ENCODE measurements around the gene NPVF.

NPVF gene

GRCh38 chr7:25228386-25228785 lies at the start of gene NPVF:
Gene NPVF, minus strand, starts transcription at chr7:25228486. Its CDS starts 47 bp downstream, at chr7:25228439.
- no peak for DNase-seq (ENCODE audit: low spot score)

GRCh38 chr7:25272265-25272664 lies 44.0 kb upstream of the NPVF start:
- no peak for DNase-seq (ENCODE audit: low spot score)

- no peak for DNase-seq (ENCODE audit: low spot score)
Observed at GRCh38 chr7:25263337-25263736, 35.1 kb upstream of the NPVF start.

GRCh38 chr7:25262586-25262985 lies 34.3 kb upstream of the NPVF start:
- DNase-seq (ENCODE audit: low spot score), result no peak

- DNase-seq (ENCODE audit: low spot score), result no peak
Observed at GRCh38 chr7:25261545-25262140, 33.4 kb upstream of the NPVF start.

GRCh38 chr7:25260862-25261494 lies 32.7 kb upstream of the NPVF start:
- DNase-seq (ENCODE audit: low spot score), result no peak

- peak; percentile 39 for DNase-seq (ENCODE audit: low spot score)
Observed at GRCh38 chr7:25259487-25260243, 31.4 kb upstream of the NPVF start.

GRCh38 chr7:25256333-25256819 lies 28.1 kb upstream of the NPVF start:
- no peak for DNase-seq (ENCODE audit: low spot score)

GRCh38 chr7:25255611-25256332 lies 27.5 kb upstream of the NPVF start:
- no peak for DNase-seq (ENCODE audit: low spot score)

- DNase-seq (ENCODE audit: low spot score), result no peak
Observed at GRCh38 chr7:25254604-25255003, 26.3 kb upstream of the NPVF start.

GRCh38 chr7:25253714-25254113 lies 25.4 kb upstream of the NPVF start:
- no peak for DNase-seq (ENCODE audit: low spot score)

- DNase-seq (ENCODE audit: low spot score), result no peak
Observed at GRCh38 chr7:25250386-25250785, 22.1 kb upstream of the NPVF start.

GRCh38 chr7:25249772-25250171 lies 21.5 kb upstream of the NPVF start:
- peak; percentile 6 for DNase-seq (ENCODE audit: low spot score)

- DNase-seq (ENCODE audit: low spot score), result no peak
Observed at GRCh38 chr7:25246306-25246705, 18.0 kb upstream of the NPVF start.

GRCh38 chr7:25244254-25245033 lies 16.2 kb upstream of the NPVF start:
- no peak for DNase-seq (ENCODE audit: low spot score)

- no peak for DNase-seq (ENCODE audit: low spot score)
Observed at GRCh38 chr7:25242678-25243077, 14.4 kb upstream of the NPVF start.

GRCh38 chr7:25240896-25241295 lies 12.6 kb upstream of the NPVF start:
- no peak for DNase-seq (ENCODE audit: low spot score)

GRCh38 chr7:25240340-25240739 lies 12.1 kb upstream of the NPVF start:
- no peak for DNase-seq (ENCODE audit: low spot score)

- no peak for DNase-seq (ENCODE audit: low spot score)
Observed at GRCh38 chr7:25239888-25240287, 11.6 kb upstream of the NPVF start.

GRCh38 chr7:25238066-25238725 lies 9.9 kb upstream of the NPVF start:
- no peak for DNase-seq (ENCODE audit: low spot score)

GRCh38 chr7:25235471-25235870 lies 7.2 kb upstream of the NPVF start:
- no peak for DNase-seq (ENCODE audit: low spot score)
